K562 (cell line): Measurements from ENCODE around the gene ZDHHC12. TPM values are rescaled to one million over a fixed set of nuclear protein-coding genes. Genes with fewer than 3 reads are reported as not detected.

ENCODE experiments used
- ADNP ChIP-seq: fragments of 200-800 bp; sonication (Bioruptor generic); IDR thresholded peaks from 2 replicates; pipeline ENCODE4 v1.6.1; 2016; ENCODE audit warnings: missing genetic modification characterization, missing compliant biosample characterization
- E2F8 ChIP-seq: fragments of 450-650 bp; IDR thresholded peaks from 2 replicates; pipeline ENCODE4 v1.7.1; 2018; ENCODE audit warnings: mild to moderate bottlenecking, low read depth; ENCODE audit not compliant: partially characterized antibody
- EHMT2 ChIP-seq: fragments of 450-650 bp; IDR thresholded peaks from 2 replicates; pipeline ENCODE4 v1.6.1; 2018; ENCODE audit warnings: antibody characterized with exemption
- ELF4 ChIP-seq: fragments of 450-650 bp; formaldehyde crosslinking; IDR thresholded peaks from 2 replicates; pipeline ENCODE4 v1.4.0; 2022; ENCODE audit warnings: missing genetic modification characterization
- ESRRA ChIP-seq: fragments of 450-650 bp; IDR thresholded peaks from 2 replicates; pipeline ENCODE4 v1.6.1; 2014; ENCODE audit warnings: low read depth, mild to moderate bottlenecking, moderate library complexity, borderline replicate concordance
- HDAC2 ChIP-seq: fragments of 450-650 bp; IDR thresholded peaks from 2 replicates; pipeline ENCODE4 v1.6.1; 2016; ENCODE audit warnings: mild to moderate bottlenecking
- HES1 ChIP-seq: fragments of 450-650 bp; IDR thresholded peaks from 2 replicates; pipeline ENCODE4 v1.6.1; 2016; ENCODE audit warnings: low read depth, mild to moderate bottlenecking, moderate library complexity
- NEUROD1 ChIP-seq: fragments of 150-350 bp; IDR thresholded peaks from 2 replicates; pipeline ENCODE4 v1.6.1; 2014; ENCODE audit warnings: borderline replicate concordance, low read length, low read depth; ENCODE audit not compliant: partially characterized antibody
- PREB ChIP-seq: sonication (generic); formaldehyde crosslinking; IDR thresholded peaks from 2 replicates; pipeline ENCODE4 v1.8.1; 2023; ENCODE audit warnings: mild to moderate bottlenecking, missing genetic modification reagents
- RAD51 ChIP-seq: fragments of 450-650 bp; IDR thresholded peaks from 2 replicates; pipeline ENCODE4 v1.7.1; 2016; ENCODE audit warnings: low read depth, mild to moderate bottlenecking, borderline replicate concordance
- REST ChIP-seq, 2 experiments: fragments of 450-650 bp; formaldehyde crosslinking in 1 of 2; IDR thresholded peaks; 2 replicates each; pipeline versions ENCODE4 v1.4.0 to v1.6.1; 2014 to 2020; ENCODE audit warnings: mild to moderate bottlenecking in 2 of 2, borderline replicate concordance in 1 of 2, low read depth in 1 of 2
- SAP30 ChIP-seq: fragments of 200-600 bp; sonication (generic); IDR thresholded peaks from 2 replicates; pipeline ENCODE4 v1.6.1; 2012; ENCODE audit warnings: borderline replicate concordance, low read depth, mild to moderate bottlenecking, moderate library complexity, low read length, control low read depth, inconsistent platforms; ENCODE audit not compliant: insufficient read depth, poor library complexity, severe bottlenecking
- SIRT6 ChIP-seq: IDR thresholded peaks from one replicate; pipeline ENCODE4 v1.6.1; 2012; ENCODE audit warnings: low read depth, mild to moderate bottlenecking, control low read depth, inconsistent platforms, low read length, moderate library complexity
- polyA plus RNA-seq, 8 experiments: library from polyadenylated mRNA; depleted of rRNA in 4 of 8; stranded (reverse) in 5 of 8; unstranded in 3 of 8; fragments of >200 nt; fragmentation: Nextera tagmentation in 2 of 8; fragmentation: Illumina TruSeq in 1 of 8; extraction: Ambion mirVana in 2 of 8; extraction: Trizol in 1 of 8; gene quantifications; 2 replicates each; pipeline versions ENCODE4 v1.2.1 to v1.2.3, GENCODE V29; 2011 to 2014; ENCODE audit warnings: inconsistent platforms in 1 of 8, missing spikeins in 1 of 8
- total RNA-seq, 7 experiments: library from RNA; depleted of rRNA in 6 of 7; stranded (reverse); fragments of >200 nt in 6 of 7; fragmentation: Illumina TruSeq in 2 of 7; extraction: Trizol in 2 of 7; gene quantifications; 2 replicates each; pipeline versions ENCODE4 v1.2.1 to v1.2.3, GENCODE V29; 2011 to 2021; ENCODE audit warnings: low replicate concordance in 1 of 7

The ZDHHC12 gene
- total and polyA plus RNA-seq, 9 of the 15 experiments (the other 6 are each of a cell fraction or from before 2014, with no cell fraction given) = 0.21 to 38.0 (median 13.8) TPM

GRCh38 chr9:128723866-128724743, at the start of gene ZDHHC12 (continued):
- TF ChIP-seq PREB (CRISPR knock-in tag) (no peak), SAP30 (peak; percentile 35), EHMT2 (no peak), REST (IDR thresholded peaks at IDR 0.05; ENCODE audit: borderline replicate concordance) (no peak), REST (CRISPR knock-in tag; IDR thresholded peaks at IDR 0.05; ENCODE audit: low read depth) (0 out of 2 replicates have a peak, but pooled peaks have one; percentile 57), NEUROD1 (peak; percentile 33), ESRRA (peak; percentile 64), ADNP (tag) (peak; percentile 100), ELF4 (CRISPR knock-in tag) (no peak), SIRT6 (no peak), HES1 (no peak), E2F8 (peak; percentile 60), RAD51 (no peak), HDAC2 (peak; percentile 99)
